Activated CD4-positive, alpha-beta T cell treated with anti-CD3 and anti-CD28 coated beads for 48 hours (primary cell): ENCODE results near the gene NAGA.
"Not testable (repeated sequence)": the region's sequence is repeated elsewhere in the genome, so short reads cannot be mapped to it uniquely, and the experiment has no call there.

ENCODE experiments used
- DNase-seq: peaks from one replicate; pipeline ENCODE4 v3.0.0-alpha.2; 2020

The NAGA gene

GRCh38 chr22:42070517-42071422 lies at the start of gene NAGA:
Gene NAGA, minus strand, starts transcription at chr22:42070812. Its CDS starts 515 bp downstream, at chr22:42070297.
- peak; percentile 96 for DNase-seq

DNA sequence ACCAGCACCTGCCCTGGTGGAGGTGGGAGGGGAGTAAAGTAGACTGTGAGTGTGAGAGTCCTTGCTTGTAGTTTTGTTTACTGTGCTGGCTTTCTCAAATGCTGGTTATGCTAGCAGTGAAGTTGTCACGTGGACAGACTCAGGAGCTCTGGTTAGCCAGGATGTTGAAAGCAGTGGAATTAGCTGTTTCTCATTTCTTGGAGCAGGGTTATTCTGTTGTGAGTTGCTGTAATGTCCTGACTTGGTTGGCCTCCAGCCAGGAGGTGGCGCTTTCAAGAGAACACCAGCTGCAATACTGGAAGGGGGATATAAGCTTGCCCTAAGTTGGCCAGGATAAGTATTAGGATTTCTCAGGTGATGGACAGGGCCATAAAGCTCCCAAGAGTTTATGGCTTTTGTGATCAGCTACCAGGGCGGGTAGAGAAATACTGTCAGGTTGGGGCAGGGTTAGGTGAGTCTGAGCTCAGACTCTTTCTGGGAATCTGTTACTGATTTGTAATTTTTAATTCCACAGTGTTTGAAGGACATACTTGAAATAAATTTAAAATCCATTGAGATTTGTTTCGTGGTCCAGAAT lies 46.3 kb upstream of the NAGA start:
- peak; percentile 36 for DNase-seq

GRCh38 chr22:42115420-42115830 lies 44.8 kb upstream of the NAGA start:
- not testable (repeated sequence) for DNase-seq

GRCh38 chr22:42114721-42115120 lies 44.1 kb upstream of the NAGA start:
- DNase-seq = peak; percentile 27

DNA sequence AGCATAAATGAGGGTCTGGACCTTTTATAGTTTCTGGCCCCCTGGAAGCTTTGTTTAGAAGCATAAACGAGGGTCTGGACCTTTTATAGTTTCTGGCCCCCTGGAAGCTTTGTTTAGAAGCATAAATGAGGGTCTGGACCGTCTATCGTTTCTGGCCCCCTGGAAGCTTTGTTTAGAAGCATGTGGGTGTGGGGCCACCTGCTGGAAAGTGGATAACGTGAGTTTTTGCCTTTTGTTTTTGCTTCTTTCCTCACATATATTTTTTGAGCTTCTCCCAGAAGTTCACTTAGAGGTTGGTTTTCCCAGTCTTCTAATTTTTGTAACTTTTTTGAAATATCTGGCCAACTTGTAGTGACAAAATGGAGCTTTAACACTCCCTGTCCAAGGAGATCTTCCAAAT lies 42.2 kb upstream of the NAGA start:
- DNase-seq = not testable (repeated sequence)

- no peak for DNase-seq
Observed at GRCh38 chr22:42111798-42112197, 41.2 kb upstream of the NAGA start.

DNA sequence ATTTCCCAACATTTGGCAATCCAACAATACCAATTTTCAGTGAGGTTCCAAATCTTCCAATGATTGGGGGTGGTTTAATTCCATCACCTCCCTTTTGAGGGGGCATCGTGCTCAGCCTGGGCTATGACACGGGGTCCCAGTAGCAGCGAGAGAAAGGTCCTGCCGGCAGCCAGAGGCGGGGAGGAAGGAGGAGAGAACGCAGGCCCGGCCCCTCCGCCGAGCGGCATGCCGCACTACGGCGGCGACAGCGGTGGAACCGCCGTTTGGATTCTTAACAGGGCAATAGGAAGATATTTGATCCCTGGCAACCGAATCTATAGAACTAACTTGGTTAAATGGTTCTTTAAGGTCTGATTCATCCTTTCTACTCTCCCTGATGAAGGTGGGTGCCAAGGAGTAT lies 38.2 kb upstream of the NAGA start:
- no peak for DNase-seq

DNA sequence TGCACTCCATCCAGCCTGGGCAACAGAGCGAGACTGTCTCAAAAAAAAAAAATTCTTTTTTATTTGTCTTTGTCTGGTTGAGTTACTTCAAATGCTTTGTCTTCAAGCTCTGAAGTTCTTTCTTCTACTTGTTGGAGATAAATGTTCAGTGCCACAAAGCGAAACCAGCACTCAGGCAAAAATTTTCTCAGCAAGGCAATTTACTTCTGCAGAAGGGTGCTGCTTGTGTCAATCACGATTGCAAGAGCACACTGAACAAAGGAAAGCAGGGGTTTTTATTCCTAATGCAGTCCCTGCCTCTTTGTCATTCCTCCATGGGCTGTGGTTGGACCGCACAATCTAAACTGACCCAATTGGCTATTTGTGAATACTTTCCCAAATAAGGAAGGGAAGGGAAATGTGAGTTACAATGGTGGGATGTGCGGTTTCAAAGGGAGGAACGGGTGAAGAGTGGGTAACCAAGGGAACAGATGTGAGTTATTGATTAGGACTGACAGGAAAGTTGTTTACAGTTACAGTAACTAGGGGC lies 33.8 kb upstream of the NAGA start:
- not testable (repeated sequence) for DNase-seq

DNA sequence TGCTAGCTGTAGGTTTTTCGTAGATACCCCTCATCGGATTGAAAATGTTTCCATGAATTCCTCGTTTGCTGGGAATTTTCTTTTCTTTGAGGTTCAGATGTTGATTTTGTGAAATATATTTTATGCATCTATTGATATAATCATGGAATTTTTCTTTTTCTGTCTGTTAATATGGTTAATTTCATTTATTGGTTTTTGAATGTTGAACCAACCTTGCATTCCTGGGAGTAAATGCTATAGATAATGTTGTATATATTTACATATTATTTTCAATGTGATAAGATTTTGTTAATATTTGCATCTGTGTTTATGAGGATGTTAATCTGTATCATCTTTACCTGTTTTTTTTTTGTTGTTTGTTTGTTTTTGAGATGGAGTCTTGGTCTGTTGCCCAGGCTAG lies 30.6 kb upstream of the NAGA start:
- DNase-seq = no peak

DNA sequence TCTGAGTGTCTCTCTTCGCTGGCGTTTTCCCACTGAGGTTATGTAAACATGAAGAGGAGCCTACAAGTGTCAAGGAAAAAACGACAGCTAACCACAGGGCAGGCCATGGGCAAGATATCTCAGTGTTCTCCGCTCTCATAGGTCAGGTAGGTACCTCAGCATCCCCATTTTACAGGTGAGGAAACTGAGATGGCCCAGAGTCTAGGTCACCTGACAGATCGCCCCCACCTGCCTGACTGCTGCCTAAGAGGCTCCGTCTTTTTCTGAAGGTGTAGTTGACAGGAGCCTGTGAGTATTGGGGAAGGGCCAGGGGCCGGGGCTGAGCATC lies 20.8 kb upstream of the NAGA start:
- no peak for DNase-seq

DNA sequence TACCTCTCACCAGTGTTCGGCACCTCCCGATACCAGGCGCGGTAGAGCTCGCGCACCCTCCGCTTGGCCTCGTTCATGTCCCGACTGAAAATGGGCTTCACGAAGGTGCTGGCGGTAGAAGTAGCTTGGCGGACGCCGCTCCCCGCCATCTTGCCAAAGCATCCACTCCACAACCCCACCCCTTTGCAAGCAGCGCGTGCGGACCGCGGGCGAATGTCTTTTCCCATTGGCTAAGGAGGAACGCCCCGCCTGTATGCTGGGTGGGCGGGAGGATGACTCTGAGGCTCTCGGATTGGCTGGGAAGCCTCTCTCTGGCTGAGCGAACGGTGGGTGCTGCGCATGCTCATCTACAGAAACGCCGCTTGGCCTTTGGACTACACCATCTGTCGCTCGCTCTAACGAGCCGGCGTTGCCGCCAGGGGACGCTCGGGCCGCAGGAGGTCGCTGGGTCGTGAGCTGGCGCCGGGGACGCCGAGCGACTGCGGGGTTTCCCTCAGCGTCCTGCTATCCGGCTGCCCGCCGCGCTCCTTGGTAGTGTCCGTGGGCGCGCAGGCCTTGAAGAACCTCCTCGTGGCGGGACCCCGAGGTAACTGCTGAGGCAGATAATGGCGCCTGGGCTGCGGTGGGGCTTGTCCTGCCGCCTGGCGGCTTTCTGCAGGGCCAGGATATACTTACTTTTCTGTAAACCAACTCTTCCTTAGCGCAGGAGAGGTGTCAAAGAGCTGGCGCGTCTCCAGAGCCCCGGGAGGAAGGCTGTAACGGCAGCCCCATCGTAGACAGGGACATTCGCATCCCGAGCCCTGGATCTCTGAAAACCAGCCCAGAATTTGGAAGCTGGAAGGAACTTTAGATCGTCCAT lies 20.2 kb upstream of the NAGA start, which contains the start of gene NDUFA6:
Gene NDUFA6, minus strand, starts transcription at position 177 of the 859 bp plus-strand sequence. Its CDS starts 28 bp downstream, at position 149.
- peak; percentile 99 for DNase-seq

GRCh38 chr22:42086051-42086450 lies 15.4 kb upstream of the NAGA start:
- DNase-seq = no peak

GRCh38 chr22:42084874-42085273 lies 14.3 kb upstream of the NAGA start:
- DNase-seq = no peak

- no peak for DNase-seq
Observed at GRCh38 chr22:42083119-42083518, 12.5 kb upstream of the NAGA start.

- peak; percentile 27 for DNase-seq
Observed at GRCh38 chr22:42080287-42080686, 9.7 kb upstream of the NAGA start.

GRCh38 chr22:42079319-42080251 lies 9.0 kb upstream of the NAGA start, which contains the start of gene SMDT1:
Gene SMDT1, plus strand, starts transcription at chr22:42079700. Its CDS starts 69 bp downstream, at chr22:42079769.
- peak; percentile 99 for DNase-seq

DNA sequence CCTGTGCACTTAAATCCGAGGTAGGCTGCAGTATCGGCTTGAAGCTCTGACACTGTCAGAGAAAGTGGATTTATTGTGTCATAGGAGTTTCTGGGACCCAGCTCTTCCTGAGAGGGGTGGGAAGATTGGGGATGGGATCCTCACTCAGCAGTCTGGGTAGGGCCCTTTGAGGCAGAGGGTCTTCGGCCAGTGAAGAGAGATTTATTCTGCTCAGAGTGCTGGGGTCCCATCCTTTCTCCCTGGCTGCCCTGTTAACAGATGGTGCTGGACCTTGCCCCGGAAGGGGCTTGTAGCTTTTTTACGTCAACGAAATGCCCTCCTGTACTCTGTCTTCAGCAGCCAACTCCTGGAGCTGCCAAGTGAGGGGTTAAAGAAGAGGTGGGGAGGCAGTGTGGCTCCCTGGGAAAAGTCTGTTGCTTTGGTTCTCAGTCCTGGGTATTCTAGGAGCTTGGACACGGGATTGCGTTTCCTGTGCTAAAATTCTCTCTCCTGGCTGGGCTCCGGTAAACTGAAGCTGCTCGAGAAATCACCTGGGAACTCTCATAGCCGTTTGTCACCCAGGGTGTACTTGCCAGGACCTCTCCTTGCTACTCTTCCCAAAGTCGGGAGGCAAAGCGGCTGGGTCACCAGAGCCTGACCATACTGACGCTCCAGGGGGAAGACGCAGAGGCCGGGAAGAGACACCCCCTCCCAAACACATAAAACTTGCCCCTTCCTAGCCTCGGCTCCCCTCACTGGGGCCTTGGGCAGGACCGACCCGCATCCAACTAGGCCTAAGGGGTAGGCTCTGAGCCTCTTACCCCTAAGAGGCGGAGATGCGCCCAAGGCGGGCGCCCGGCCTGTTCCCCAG lies 8.1 kb upstream of the NAGA start:
- no peak for DNase-seq

DNA sequence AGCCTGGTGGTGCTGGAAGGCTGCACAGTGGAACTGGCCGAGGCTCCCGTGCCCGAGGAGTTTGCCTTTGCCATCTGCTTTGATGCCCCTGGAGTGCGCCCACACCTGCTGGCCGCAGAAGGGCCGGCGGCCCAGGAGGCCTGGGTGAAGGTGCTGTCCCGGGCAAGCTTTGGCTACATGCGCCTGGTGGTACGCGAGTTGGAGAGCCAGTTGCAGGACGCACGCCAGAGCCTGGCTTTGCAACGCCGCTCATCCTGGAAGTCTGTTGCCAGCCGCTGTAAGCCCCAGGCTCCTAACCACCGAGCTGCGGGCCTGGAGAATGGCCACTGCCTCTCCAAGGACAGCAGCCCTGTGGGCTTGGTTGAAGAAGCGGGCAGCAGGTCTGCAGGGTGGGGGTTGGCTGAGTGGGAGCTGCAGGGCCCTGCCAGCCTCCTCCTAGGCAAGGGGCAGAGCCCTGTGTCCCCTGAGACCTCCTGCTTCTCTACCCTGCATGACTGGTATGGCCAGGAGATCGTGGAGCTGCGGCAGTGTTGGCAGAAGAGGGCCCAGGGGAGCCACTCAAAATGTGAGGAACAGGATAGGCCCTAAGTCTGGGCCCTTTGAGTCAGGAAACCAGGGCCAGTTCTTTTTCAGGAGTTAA lies 7.0 kb upstream of the NAGA start:
- no peak for DNase-seq

DNA sequence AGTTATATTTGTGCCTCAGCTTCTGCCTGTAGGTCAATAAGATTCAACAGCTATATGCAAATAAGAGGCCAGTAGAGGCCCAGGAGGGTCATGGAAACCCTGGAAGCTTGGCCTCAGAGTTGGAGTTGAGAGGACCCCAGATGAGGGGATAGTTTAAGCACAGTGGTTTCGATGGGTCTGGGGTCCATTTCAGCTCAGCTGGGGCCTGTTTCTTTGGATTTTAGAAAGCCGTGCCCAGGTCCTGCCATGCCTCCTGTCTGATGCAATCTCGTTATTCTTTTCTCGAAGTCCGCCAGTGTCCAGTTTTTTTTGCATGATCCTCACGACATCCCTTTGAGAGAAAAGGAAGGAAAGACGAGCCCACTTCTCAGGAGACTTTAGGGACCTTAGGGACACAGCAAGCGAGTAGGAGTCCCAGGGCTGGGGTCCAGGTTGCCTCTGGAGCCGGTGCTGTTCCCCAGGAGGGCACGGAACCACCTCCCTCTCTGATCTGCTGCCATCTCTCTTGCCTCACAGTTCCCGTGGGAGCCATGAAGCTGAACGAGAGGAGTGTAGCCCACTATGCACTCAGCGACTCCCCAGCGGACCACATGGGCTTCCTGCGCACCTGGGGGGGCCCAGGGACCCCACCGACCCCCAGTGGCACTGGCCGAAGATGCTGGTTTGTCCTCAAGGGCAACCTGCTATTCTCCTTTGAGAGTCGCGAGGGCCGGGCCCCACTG lies 6.3 kb upstream of the NAGA start:
- no peak for DNase-seq
